Measurements from ENCODE around the gene CTNS.

CTNS gene

DNA sequence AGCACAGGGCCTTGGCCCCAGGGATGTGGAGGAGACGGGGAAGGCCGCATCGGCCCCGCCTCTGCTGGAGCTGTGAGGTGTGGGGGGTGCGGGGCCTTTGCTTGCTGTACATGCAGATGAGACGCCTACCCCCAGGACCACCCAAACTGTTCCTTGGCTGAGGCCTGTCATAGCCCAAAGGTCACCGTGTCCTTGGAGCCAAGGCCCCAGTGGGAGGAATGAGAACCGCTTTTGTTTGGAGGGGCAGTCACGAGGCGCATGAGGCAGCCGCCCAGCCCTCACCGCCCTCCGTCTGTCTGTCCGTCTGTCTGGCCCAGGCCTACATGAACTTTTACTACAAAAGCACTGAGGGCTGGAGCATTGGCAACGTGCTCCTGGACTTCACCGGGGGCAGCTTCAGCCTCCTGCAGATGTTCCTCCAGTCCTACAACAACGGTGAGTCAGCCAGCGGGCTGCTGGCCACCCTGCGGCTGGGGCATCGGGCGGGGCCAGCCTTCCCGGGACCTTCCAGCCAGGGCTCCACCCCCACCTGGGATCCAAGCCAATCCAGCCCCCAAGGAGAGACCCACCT lies 23.1 kb downstream of the CTNS start:
- DNase-seq (ENCODE audit: low spot score): peak; percentile 81

DNA sequence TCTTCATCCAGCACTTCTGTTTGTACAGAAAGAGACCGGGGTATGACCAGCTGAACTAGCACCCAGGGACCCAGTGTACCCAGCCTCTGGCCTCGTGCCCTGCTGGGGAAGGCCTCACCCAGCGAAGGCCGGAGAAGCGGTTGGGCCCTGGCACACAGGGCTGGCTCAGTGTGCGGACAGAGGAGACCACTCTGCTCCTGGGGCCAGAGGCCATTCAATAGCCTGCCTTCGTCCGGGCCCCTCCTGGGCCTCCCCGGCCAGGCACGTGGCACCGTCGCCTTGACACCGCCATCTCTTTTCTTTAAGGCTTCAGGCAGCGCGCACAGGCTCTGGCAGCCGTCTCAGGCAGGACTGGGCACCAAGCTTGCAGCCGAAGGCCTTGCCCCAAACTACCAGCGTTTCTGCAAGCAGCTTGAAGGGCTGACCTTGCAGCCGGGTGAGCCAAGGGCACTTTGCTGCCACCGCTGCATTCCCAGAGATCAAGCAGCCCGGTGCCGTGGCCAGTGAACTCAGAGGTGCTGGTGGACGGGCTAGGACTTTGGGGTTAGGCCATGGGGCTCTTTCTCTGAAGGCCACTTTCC lies 23.8 kb downstream of the CTNS start:
- no peak for DNase-seq (ENCODE audit: low spot score)

DNA sequence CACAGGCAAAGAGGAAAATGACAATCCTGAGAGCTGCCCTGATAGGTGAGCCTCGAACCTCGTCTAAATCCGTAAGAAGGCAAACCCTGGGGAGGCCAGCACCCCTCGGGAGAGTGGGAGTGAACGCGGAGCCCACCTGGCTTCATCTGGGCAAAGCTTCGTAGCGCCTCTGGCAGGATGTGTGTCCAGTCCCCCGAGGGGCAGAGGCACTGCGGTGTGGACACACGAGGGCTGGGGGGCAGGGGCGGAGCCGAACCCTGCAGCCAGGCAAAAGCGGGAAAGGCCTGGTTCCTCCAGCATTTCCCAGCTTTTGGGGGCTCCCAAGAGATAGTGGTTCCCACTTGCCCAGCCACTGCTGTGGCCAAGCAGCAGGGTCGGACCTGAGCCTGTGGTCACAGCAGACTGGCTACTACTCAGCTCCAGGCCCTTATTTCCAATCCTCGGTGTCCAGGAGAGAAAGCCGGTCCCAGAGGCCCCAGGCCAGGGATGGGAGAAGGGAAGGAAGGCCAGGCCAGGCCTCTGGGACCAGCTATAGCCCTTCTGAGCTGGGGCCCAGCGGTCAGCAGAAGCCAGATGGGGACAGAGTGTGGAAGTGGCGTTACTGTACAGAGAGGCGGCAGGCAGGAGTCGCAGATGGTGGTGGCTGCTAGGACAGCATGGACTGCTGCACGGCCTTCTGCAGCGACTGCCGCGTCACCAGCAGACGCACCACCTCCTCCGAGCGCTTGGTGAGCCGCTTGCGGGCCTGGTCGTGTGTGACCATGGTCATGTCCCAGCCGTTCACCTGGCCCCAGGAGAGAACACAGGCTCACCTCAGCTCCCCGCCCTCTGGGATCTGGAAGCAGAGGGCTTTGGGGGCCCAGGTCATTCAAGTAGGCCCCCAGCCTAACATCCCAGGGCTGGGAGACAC lies 26.8 kb downstream of the CTNS start:
- DNase-seq (ENCODE audit: low spot score): no peak

DNA sequence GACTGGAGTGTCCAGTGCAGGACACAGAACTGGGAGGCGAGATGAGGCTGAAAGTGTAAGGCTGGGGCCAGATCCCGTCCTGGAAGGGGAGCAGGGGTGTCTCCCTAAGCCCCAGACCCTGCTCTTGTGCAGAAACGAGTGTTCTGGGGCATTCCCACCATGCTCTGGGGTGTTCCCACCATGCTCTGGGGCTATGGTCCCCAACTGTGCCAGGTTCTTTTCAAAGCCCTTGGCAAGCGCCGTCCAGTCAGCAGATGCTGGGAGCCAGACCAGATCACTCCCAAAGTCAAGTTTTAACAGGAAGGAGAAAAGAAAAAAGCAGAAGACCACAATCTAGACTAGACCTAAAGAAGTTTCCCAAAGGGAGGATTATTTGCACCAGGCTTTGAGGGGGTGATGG lies 29.3 kb downstream of the CTNS start:
- DNase-seq (ENCODE audit: low spot score): no peak

DNA sequence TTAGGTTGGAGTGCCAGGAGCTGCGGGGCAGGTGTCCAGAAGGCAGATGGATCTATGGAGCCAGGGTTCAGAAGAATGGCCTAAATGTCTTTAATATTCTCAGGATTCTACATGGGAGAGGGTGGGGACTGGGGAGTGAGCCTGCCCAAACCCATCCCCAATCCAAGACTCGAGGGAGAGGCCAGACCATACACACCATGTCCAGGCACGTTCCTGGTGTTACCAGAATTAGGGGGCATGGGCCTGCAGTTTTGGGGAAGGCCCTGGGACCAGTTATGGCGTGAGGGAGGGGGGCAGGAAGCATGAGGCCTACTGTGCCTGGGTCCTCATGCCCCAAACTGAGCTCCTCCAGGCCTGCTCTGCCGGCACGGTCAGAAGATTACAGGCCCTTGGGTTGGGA lies 30.0 kb downstream of the CTNS start:
- no peak for DNase-seq (ENCODE audit: low spot score)

DNA sequence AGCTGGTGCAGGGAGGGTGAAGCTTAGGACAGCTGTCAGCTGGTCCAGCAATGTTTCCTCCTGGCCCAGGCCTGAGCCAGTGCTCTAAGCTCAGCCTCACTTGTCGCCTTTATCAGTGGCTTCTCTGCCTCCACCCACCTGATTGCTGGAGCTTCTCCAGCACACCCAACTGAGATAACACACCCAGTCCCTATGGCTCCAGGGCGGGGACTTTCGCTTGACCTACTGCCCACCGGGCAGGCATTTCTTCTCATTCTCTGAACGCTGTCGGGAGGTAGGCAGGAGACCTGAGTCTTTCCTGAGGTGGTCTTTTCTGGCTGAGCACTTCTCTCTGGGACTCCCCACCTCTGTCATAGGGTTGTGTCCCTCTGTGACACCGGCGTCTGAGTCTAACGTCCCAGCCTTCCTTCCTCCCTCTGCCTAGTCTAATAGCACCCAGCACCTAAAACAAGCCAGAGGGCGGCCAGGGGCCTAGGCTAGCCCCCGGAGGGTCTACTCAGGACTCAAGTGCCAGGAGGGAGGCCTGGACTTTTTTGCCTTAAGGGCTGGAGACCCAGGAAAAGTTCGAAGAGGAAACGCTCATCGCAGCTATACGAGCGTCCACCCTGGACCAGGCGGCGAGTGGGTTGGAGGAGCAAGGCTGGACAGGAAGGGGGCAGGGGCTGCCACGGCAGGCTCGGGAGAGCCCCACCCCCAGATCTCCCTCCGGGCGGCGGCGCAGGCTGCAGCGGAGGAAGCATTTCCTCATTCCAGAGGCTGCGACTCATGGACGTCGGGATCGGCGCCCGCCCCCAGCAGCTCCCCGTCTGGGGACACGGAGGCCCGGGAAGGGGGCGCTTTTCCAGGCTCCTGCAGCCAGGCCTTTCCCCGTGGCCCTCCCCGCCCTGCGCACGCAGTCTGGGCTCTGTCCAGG lies 31.1 kb downstream of the CTNS start:
- peak; percentile 73 for DNase-seq (ENCODE audit: low spot score)

DNA sequence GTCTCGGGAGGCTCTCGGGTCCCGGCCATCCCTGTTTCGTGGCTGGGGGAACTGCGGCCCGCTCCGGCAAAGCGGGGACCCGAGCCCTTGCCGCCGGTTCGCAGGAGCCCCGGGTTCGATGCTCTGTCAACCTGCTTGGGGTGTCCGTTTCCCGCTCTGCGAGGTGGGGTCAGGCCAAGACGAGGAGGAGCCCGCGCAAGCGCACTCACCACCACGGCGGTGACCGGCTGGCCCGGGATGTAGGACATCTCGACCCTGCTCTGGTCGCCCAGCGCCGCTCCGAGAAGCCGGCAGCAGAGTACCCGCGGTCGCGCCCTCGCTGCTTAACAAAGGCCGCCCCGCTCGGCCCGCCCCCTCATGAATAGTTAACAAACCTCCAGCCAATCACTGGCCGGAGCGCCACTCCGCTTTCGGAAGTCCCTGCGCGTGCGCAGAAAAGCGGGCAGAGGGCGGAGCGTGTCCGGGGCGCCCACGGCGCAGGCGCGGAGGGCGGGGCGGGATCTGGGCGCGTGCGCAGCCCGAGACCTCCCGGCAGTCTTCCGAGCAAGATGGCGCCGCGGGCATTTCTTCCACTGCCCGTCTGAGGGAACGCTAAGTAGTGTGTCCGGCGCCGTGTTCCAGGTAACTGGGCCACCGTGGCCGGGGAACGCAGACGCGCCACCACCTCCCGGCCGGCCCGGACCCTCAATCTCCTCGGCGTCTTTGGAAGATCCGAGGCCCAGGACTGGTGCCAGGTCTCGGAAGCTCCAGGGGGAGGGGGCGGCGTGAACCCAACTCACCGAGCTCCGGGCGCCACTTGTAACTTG lies 31.9 kb downstream of the CTNS start, which contains the start of the genes EMC6 and TAX1BP3:
Gene EMC6 (plus strand): TSS at position 534 of the 806 bp plus-strand sequence. CDS start 335 bp downstream, outside the sequence.
Gene TAX1BP3 (minus strand): TSS at position 300 of the 806 bp plus-strand sequence. CDS start 52 bp downstream, at position 248.
- peak; percentile 99 for DNase-seq (ENCODE audit: low spot score)

DNA sequence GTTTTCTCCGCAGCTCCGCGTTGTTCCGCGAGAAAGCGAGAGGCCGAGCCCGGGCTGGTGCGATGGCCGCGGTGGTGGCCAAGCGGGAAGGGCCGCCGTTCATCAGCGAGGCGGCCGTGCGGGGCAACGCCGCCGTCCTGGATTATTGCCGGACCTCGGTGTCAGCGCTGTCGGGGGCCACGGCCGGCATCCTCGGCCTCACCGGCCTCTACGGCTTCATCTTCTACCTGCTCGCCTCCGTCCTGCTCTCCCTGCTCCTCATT lies 32.5 kb downstream of the CTNS start:
- no peak for DNase-seq (ENCODE audit: low spot score)

DNA sequence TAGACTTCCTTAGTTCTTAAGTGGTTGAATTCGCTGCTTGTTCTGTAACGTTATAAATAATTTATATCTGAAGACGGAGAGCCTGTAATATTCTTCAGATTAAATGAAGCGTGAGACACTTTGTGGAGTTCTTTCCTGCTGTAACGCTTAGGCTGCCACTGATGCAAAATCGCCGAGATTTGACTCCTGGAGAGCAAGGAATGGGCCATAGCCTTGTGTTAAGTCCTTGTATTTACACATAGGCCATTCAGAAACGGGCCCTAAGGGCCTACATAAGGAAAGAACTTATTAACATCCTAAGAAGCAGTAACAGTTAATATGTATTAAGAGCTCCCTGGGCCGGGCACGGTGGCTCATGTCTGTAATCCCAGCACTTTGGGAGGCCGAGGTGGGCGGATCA lies 33.0 kb downstream of the CTNS start:
- peak; percentile 6 for DNase-seq (ENCODE audit: low spot score)

DNA sequence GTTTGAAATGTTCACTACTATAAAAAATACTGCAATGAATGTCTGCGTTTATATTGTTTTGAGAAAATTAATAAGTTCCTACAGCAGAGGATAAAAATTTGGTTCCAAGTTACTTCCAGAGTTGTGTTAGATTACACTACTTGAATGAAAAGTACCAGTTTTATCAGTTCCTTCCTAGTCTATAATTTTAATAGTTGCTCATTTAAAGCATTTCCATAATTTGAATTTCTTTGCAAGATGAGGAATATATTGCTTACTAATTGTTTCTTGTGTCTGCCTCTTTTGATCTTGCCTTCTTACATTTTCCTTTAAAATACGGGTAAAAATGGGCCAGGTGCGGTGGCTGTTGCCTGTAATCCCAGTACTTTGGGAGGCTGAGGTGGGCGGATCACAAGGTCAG lies 36.0 kb downstream of the CTNS start:
- DNase-seq (ENCODE audit: low spot score): no peak

DNA sequence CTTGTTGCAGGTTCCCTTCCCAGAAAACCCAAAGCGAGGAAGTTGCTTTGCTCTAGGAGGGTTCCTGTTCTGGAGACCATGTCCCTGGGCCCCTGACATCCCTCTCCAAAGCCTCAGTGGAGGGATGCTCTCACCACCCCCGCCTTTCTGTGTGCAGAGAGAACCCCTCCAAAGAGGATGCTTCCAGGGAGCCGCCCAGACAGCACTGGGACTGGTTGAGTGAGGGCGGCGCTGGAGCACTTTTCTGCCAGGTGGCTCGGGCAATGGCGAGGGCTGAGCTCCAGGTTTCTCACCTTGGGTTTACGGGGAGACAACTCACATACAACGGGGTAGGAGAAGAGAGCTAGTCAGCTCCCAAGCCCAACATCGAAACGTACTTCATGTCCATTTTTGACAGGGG lies 39.3 kb downstream of the CTNS start:
- no peak for DNase-seq (ENCODE audit: low spot score)

DNA sequence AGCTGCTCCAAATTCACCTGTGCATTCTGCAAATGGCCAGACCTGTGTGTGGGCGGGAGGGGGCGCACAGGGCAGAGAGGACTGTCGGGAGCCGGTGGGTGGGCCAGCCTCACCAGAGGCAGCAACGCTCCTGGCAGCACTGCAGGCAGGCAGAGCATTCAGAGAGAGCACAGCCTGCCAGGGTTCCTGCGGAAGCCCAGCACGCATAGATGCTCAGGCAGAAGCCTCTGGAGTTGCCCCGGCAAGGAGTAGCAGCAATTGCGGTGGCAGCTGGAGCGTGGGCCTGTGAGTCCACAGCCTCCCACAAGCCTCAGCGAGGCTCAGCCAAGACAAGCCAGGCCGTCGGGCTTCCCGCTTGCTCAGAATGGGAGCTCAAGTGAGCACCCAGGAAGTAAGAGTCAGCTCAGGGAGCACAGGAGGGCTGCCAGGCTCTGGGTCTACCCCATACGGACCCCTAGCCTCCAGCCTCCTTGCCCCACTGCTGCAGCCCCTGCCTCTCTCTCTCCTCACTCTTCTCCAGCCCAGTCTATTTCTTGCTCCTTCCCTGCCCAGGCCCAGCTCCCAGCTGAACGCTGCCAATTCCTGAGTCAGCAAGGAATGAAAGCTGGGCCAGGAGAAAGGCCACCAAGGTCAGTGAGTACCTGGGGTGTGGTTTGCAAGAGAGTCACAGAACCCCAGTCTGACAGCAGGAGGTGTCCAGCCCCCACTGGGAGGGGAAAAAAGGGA lies 41.7 kb downstream of the CTNS start:
- no peak for DNase-seq (ENCODE audit: low spot score)

DNA sequence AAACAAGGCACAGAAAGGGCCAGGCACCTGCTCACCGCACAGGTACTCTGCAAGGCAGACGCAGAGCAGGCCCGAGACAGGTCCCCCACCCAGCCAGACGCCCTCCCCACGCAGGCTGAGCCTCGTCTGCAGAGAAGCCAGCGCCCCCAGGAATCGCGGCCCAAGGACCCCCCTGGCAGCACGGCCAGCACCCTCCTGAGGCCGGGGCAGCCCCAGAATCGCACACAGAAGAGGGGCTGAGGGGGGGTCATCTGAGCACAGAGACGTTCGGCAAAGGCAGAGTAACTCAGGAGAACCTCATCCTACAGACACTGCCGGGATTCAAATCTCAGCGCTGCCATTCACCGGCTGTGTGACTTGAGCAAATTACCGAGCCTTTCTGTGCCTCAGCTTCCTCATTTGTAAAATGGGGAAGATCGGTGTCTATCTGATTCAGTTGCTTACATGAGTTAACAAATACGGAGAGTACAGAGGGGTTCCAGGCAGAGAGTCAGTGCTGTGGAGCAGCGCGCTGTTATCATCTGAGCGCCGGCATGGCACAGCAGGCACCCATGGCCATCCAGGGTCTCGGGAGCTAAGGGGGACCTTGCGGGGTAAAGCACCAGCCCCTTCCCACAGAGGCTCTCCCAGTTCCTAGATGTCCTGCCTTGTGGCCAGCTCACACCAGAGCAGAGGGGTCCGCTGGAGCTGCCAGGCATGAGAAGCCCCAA lies 42.4 kb downstream of the CTNS start:
- DNase-seq (ENCODE audit: low spot score): no peak

DNA sequence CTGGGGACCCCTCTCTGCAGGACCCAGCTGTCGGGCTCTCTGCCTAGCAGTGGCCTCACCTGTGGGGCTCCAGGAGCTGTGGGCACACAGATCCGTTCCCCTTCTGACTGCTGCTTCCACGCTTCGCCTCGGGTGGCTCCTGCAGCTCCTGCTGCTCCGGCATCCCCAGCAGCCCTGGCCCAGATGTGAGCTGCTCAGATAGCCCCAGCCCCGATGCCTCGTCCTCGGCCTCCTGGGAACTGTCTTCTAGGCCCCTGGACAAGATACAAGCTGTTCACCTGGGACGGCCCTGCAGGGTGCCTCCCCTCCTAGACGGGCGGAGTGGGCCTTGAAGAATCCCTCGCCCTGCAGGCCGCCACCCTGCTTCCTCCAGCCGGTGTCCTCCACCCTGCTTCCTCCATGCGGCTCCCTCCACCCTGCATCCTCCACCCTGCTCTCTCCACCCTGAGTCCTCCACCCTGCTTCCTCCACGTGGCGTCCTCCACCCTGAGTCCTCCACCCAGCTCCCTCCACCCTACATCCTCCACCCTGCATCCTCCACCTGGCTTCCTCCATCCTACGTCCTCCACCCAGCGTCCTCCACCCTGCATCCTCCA lies 43.1 kb downstream of the CTNS start:
- no peak for DNase-seq (ENCODE audit: low spot score)

DNA sequence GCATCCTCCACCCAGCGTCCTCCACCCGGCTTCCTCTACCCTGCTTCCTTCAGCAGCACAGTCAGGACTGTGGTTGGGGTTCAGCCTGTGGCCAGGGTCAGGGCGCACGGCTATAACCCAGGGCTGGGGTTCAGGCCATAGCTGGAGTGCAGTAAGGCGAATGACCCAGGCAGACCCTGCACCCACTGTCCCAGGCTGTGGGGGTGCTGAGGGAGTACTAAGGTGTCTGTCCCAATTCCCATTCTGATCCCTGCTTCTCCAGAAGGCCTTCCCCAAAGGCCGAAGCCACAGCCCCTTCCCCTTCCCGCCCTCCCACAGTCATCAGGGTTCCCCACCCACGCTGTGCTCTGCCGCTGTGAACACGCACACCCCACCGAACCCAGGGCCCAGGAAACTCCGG lies 44.5 kb downstream of the CTNS start:
- DNase-seq (ENCODE audit: low spot score): no peak

DNA sequence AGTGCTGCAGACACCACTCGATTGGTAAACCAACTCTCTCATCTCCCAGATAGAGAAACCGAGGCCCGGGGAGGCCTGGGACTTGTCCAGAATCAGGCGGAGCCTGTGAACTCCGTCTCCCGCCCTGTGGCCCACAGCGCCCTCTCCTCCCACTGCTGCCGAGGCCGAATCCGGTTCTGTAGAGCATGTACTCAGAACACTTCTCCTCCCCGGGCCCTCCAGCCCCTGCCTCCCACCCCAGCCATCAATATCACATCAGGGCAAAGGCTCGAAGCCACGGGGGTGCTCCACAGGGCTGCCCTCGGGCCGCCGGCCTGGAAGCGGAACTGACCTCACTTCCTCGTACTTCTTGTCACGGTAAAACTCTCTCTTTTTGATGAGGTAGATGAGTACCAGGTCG lies 45.0 kb downstream of the CTNS start:
- no peak for DNase-seq (ENCODE audit: low spot score)

DNA sequence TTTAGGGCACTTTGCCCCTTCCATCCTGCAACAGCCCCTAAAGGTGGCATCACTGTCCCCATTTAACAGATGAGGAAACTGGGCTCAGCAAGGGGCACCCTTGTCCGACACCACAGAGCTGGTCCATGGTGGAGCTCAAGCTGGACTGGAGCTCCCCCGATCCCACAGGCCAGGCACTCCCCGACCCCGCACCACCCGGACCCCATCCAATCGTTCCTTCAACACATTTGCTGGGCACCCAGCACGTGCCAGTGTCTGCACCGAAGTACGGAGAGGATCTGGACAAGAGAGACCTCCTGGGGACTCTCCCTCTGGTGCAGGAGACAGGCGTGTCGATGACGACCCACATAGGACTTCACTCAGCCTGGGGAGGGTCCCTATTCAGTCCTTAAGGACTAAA lies 45.5 kb downstream of the CTNS start:
- DNase-seq (ENCODE audit: low spot score): no peak

DNA sequence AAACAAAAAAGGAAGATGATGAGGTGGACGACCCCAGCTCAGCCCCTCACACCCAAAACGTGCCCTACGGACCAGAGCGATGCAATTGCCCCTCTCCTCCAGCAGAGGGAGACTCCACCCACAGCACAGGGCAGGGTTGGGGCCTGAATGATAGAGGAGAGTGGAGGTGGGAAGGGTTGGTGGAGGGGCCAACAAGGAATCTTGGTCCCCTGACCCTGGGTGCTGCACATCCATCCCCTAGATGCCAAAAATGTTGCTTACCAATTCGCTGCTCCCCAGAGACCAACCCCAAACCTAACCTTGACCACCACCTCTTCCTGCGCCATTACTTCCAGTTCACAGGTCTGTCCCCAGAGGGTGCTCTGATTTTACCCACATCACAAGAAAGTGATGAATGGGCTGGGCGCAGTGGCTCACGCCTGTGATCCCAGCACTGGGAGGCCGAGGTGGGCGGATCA lies 46.5 kb downstream of the CTNS start:
- peak; percentile 59 for DNase-seq (ENCODE audit: low spot score)

DNA sequence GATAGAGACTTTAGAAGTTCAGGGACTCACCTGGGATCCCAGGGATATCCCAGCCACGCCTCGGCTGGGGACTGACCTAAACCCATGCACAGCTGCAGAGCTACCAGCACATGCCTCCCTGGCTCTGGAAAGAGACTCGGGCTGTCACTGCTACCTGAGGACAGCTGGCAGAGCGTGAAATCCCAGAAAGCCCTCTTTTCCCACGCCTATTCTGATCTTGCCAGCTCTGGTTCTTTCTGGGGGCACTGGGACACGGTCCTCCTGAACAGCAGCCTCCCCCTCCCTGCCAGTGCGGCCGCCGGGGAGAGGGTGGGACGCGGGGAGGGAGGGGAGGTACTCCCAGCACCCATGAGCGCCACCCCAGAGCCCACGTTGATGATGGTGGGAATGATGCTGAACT lies 48.6 kb downstream of the CTNS start:
- DNase-seq (ENCODE audit: low spot score): no peak
